ENCODE data around the gene SAMD4A.
"Not testable (repeated sequence)": the region's sequence is repeated elsewhere in the genome, so short reads cannot be mapped to it uniquely, and the experiment has no call there.

SAMD4A gene

GRCh38 chr14:54749727-54750126 lies 182.8 kb downstream of the SAMD4A start:
- H3K9me3 ChIP-seq, result no peaks in the 10 kb centered on the region
- no peaks in the 10 kb centered on the region for H3K27me3 ChIP-seq (ENCODE audit: low read depth)
- no peak overlapping the region for H3K4me3 ChIP-seq
- no peaks in the 10 kb centered on the region for H3K4me1 ChIP-seq
- no peak for DNase-seq (ENCODE audit: low spot score in 2 of 2)
- in situ Hi-C loops (cut with MboI; ENCODE audit: low sequenced_read_pairs), result no loop called here
- H3K36me3 ChIP-seq (replicated peaks), result peaks cover 9% of the 10 kb centered on the region; the same call in 1 of the 2 replicates

GRCh38 chr14:54752611-54753010 lies 185.7 kb downstream of the SAMD4A start:
- H3K9me3 ChIP-seq; H3K4me1 ChIP-seq; H3K36me3 ChIP-seq (replicated peaks); in situ Hi-C loops (cut with MboI; ENCODE audit: low sequenced_read_pairs); DNase-seq (ENCODE audit: low spot score in 2 of 2); H3K27me3 ChIP-seq (ENCODE audit: low read depth); H3K4me3 ChIP-seq: not testable (repeated sequence)

- in situ Hi-C loops (cut with MboI; ENCODE audit: low sequenced_read_pairs); H3K4me1 ChIP-seq; H3K4me3 ChIP-seq; H3K36me3 ChIP-seq (replicated peaks); H3K27me3 ChIP-seq (ENCODE audit: low read depth); H3K9me3 ChIP-seq; DNase-seq (ENCODE audit: low spot score in 2 of 2): not testable (repeated sequence)
Measured at GRCh38 chr14:54753396-54753795, 186.5 kb downstream of the SAMD4A start.

- DNase-seq (ENCODE audit: low spot score in 2 of 2), result no peak
- no peaks in the 10 kb centered on the region for H3K9me3 ChIP-seq
- H3K4me1 ChIP-seq, result no peaks in the 10 kb centered on the region
- H3K4me3 ChIP-seq, result no peak overlapping the region
- H3K36me3 ChIP-seq (replicated peaks), result peaks cover 9% of the 10 kb centered on the region; the same call in 1 of the 2 replicates
- no peaks in the 10 kb centered on the region for H3K27me3 ChIP-seq (ENCODE audit: low read depth)
- in situ Hi-C loops (cut with MboI; ENCODE audit: low sequenced_read_pairs), result no loop called here
Measured at GRCh38 chr14:54754116-54754622, 187.2 kb downstream of the SAMD4A start.

GRCh38 chr14:54754623-54755386 lies 187.9 kb downstream of the SAMD4A start:
- peaks cover 9% of the 10 kb centered on the region; the same call in 1 of the 2 replicates for H3K36me3 ChIP-seq (replicated peaks)
- DNase-seq (ENCODE audit: low spot score in 2 of 2), result no peak
- in situ Hi-C loops (cut with MboI; ENCODE audit: low sequenced_read_pairs), result no loop called here
- H3K9me3 ChIP-seq, result no peaks in the 10 kb centered on the region
- no peaks in the 10 kb centered on the region for H3K4me1 ChIP-seq
- H3K27me3 ChIP-seq (ENCODE audit: low read depth), result no peaks in the 10 kb centered on the region
- no peak overlapping the region for H3K4me3 ChIP-seq

- H3K4me3 ChIP-seq, result no peak overlapping the region
- H3K9me3 ChIP-seq, result no peaks in the 10 kb centered on the region
- H3K36me3 ChIP-seq (replicated peaks), result 0 out of 2 replicates have a peak, but pooled peaks cover 3% of the 10 kb centered on the region
- no peaks in the 10 kb centered on the region for H3K4me1 ChIP-seq
- no peak for DNase-seq (ENCODE audit: low spot score in 2 of 2)
- in situ Hi-C loops (cut with MboI; ENCODE audit: low sequenced_read_pairs), result no loop called here
- H3K27me3 ChIP-seq (ENCODE audit: low read depth), result no peaks in the 10 kb centered on the region
Measured at GRCh38 chr14:54756656-54757392, 189.9 kb downstream of the SAMD4A start.

- H3K27me3 ChIP-seq (ENCODE audit: low read depth), result no peaks in the 10 kb centered on the region
- in situ Hi-C loops (cut with MboI; ENCODE audit: low sequenced_read_pairs), result no loop called here
- no peaks in the 10 kb centered on the region for H3K4me1 ChIP-seq
- no peak overlapping the region for H3K4me3 ChIP-seq
- H3K36me3 ChIP-seq (replicated peaks), result no peaks in the 10 kb centered on the region; the same call in 1 of the 2 replicates
- no peak for DNase-seq (ENCODE audit: low spot score in 2 of 2)
- no peaks in the 10 kb centered on the region for H3K9me3 ChIP-seq
Measured at GRCh38 chr14:54758041-54758440, 191.1 kb downstream of the SAMD4A start.

GRCh38 chr14:54759982-54760585 lies 193.2 kb downstream of the SAMD4A start:
- no peaks in the 10 kb centered on the region for H3K27me3 ChIP-seq (ENCODE audit: low read depth)
- H3K9me3 ChIP-seq, result no peaks in the 10 kb centered on the region
- no peaks in the 10 kb centered on the region for H3K4me1 ChIP-seq
- DNase-seq (ENCODE audit: low spot score in 2 of 2), result no peak
- H3K36me3 ChIP-seq (replicated peaks), result peaks cover 8% of the 10 kb centered on the region
- no peak overlapping the region for H3K4me3 ChIP-seq
- in situ Hi-C loops (cut with MboI; ENCODE audit: low sequenced_read_pairs), result no loop called here

- in situ Hi-C loops (cut with MboI; ENCODE audit: low sequenced_read_pairs), result no loop called here
- no peak for DNase-seq (ENCODE audit: low spot score in 2 of 2)
- no peaks in the 10 kb centered on the region for H3K27me3 ChIP-seq (ENCODE audit: low read depth)
- H3K4me3 ChIP-seq, result no peak overlapping the region
- peaks cover 8% of the 10 kb centered on the region for H3K36me3 ChIP-seq (replicated peaks)
- no peaks in the 10 kb centered on the region for H3K4me1 ChIP-seq
- no peaks in the 10 kb centered on the region for H3K9me3 ChIP-seq
Measured at GRCh38 chr14:54760866-54761575, 194.1 kb downstream of the SAMD4A start.

- no peaks in the 10 kb centered on the region for H3K4me1 ChIP-seq
- H3K9me3 ChIP-seq, result no peaks in the 10 kb centered on the region
- H3K27me3 ChIP-seq (ENCODE audit: low read depth), result no peaks in the 10 kb centered on the region
- no peak overlapping the region for H3K4me3 ChIP-seq
- peaks cover 9% of the 10 kb centered on the region for H3K36me3 ChIP-seq (replicated peaks)
- in situ Hi-C loops (cut with MboI; ENCODE audit: low sequenced_read_pairs), result no loop called here
- DNase-seq (ENCODE audit: low spot score in 2 of 2), result no peak
Measured at GRCh38 chr14:54761835-54762234, 194.9 kb downstream of the SAMD4A start.

- Histone ChIP-seq H3K27me3 (ENCODE audit: low read depth) (no peaks in the 10 kb centered on the region), H3K4me1 (no peaks in the 10 kb centered on the region), H3K4me3 (no peak overlapping the region), H3K9me3 (no peaks in the 10 kb centered on the region), H3K36me3 (replicated peaks) (peaks cover 11% of the 10 kb centered on the region)
- DNase-seq (ENCODE audit: low spot score in 2 of 2), result no peak
- in situ Hi-C loops (cut with MboI; ENCODE audit: low sequenced_read_pairs), result no loop called here
Measured at GRCh38 chr14:54762296-54762695, 195.4 kb downstream of the SAMD4A start.

GRCh38 chr14:54763761-54764160 lies 196.8 kb downstream of the SAMD4A start:
- Histone ChIP-seq H3K36me3 (replicated peaks) (peaks cover 15% of the 10 kb centered on the region), H3K4me3 (no peak overlapping the region)
- in situ Hi-C loops (cut with MboI; ENCODE audit: low sequenced_read_pairs), result no loop called here

GRCh38 chr14:54766276-54767138 lies 199.6 kb downstream of the SAMD4A start:
- no peak for DNase-seq (ENCODE audit: low spot score in 2 of 2)
- Histone ChIP-seq H3K4me3 (no peak overlapping the region), H3K9me3 (no peaks in the 10 kb centered on the region), H3K4me1 (no peaks in the 10 kb centered on the region), H3K36me3 (replicated peaks) (peaks cover 15% of the 10 kb centered on the region), H3K27me3 (ENCODE audit: low read depth) (no peaks in the 10 kb centered on the region)
- in situ Hi-C loops (cut with MboI; ENCODE audit: low sequenced_read_pairs), result no loop called here

More at GRCh38 chr14:54763761-54764160, 196.8 kb downstream of the SAMD4A start:
- Histone ChIP-seq H3K27me3 (ENCODE audit: low read depth) (no peaks in the 10 kb centered on the region), H3K4me1 (no peaks in the 10 kb centered on the region), H3K9me3 (no peaks in the 10 kb centered on the region)
- no peak for DNase-seq (ENCODE audit: low spot score in 2 of 2)
